GM20431 (cell line): ENCODE results near the gene PCDHGA10.
"Not testable (repeated sequence)": the region's sequence is repeated elsewhere in the genome, so short reads cannot be mapped to it uniquely, and the experiment has no call there.

Experiments
- in situ Hi-C: fragments of 300-500 bp; cut with MseI, MboI; formaldehyde crosslinking; loops from one replicate; pipeline ENCODE4 v1.15.0; 2020; ENCODE audit warnings: low sequenced_read_pairs; ENCODE audit not compliant: unreplicated experiment

PCDHGA10 gene

DNA sequence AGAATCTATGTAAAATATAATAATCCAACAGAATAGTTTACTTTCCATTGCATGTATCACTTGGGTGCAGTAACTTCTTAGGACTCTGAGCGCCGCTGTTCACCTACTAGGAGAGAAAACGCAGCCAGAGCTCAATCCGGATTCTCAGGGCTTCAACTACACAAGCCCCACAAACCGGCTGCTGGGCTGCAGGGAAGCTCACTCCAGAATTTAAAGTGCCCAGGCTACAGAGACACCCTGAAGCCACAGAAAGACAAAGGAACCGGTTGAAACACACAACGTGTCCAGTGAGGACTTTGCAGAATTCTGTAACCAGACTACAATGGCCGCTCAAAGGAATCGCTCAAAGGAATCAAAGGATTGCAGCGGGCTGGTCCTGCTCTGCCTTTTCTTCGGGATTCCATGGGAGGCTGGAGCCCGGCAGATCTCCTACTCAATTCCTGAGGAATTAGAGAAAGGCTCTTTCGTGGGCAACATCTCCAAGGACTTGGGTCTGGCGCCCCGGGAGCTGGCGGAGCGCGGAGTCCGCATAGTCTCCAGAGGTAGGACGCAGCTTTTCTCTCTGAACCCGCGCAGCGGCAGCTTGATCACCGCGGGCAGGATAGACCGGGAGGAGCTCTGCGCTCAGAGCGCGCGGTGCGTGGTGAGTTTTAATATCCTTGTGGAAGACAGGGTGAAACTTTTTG, at the start of gene PCDHGA10:
PCDHGA10 (plus strand) TSS at position 134 of the 686 bp plus-strand sequence; CDS start at position 323, 189 bp downstream.
- in situ Hi-C loops, result loop anchor here (10.0 kb wide), 1 partner anchor 152 kb away; no protein-coding TSS in a partner anchor

- in situ Hi-C loops, result no loop called here
These were observed 48.7 kb upstream of the PCDHGA10 start, which contains the start of gene PCDHGA5 for GRCh38 chr5:141363952-141364660. Gene PCDHGA5, plus strand, starts transcription at chr5:141364162. Its CDS starts 169 bp downstream, at chr5:141364331.

GRCh38 chr5:141366016-141366896, 46.5 kb upstream of the PCDHGA10 start:
- in situ Hi-C loops, result no loop called here

DNA sequence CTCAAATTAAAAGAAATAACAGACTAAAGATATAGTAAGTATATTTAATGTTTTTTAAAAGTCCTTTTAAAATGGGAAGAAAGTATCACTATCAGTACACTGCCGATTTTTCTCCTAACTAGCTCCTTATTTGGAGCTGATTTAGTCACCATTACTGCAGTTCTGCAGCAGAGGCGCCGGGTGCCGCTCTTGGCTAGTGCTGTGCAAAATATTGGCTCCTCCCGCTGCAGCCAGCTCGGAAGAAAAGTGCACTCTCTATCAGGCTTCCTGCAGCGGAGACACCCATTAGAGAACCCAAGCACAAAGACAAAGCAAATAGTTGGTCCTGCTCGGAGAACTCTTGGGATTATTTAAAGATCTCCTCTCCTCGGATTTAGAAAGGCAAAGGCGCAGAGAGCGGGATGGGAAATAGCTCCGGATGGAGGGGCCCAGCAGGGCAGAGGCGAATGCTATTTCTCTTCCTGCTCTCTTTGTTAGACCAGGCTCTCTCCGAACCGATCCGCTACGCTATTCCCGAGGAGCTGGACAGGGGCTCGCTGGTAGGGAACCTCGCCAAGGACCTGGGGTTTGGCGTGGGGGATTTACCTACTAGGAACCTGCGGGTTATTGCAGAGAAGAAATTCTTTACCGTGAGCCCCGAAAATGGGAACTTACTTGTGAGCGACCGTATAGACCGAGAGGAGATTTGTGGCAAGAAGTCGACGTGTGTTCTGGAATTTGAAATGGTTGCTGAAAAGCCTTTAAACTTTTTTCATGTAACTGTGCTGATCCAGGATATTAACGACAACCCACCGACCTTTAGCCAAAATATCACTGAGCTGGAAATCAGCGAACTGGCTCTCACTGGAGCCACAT, 42.6 kb upstream of the PCDHGA10 start, which contains the start of gene PCDHGB3:
PCDHGB3 (plus strand) TSS at position 249 of the 855 bp plus-strand sequence; CDS start at position 402, 153 bp downstream.
- in situ Hi-C loops, result no loop called here

DNA sequence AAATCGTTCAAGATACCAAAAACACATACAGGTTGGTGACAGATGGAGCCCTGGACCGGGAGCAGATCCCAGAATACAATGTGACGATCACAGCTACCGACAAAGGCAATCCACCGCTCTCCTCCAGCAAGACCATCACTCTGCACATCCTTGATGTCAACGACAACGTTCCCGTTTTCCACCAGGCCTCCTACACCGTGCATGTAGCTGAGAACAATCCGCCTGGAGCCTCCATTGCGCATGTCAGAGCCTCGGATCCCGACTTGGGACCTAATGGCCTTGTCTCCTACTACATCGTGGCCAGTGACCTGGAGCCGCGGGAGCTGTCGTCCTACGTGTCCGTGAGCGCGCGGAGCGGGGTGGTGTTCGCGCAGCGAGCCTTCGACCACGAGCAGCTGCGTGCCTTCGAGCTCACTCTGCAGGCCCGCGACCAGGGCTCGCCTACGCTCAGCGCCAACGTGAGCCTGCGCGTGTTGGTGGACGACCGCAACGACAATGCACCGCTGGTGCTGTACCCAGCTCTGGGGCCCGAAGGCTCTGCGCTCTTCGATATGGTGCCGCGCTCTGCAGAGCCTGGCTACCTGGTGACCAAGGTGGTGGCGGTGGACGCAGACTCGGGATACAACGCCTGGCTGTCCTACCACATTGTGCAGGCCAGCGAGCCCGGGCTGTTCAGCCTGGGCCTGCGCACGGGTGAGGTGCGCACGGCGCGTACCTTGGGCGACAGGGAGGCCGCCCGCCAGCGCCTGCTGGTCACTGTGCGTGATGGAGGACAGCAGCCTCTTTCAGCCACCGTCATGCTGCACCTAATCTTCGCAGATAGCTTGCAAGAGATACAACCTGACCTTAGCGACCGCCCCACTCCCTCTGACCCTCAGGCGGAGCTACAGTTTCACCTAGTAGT, 41.0 kb upstream of the PCDHGA10 start:
- in situ Hi-C loops, result no loop called here

DNA sequence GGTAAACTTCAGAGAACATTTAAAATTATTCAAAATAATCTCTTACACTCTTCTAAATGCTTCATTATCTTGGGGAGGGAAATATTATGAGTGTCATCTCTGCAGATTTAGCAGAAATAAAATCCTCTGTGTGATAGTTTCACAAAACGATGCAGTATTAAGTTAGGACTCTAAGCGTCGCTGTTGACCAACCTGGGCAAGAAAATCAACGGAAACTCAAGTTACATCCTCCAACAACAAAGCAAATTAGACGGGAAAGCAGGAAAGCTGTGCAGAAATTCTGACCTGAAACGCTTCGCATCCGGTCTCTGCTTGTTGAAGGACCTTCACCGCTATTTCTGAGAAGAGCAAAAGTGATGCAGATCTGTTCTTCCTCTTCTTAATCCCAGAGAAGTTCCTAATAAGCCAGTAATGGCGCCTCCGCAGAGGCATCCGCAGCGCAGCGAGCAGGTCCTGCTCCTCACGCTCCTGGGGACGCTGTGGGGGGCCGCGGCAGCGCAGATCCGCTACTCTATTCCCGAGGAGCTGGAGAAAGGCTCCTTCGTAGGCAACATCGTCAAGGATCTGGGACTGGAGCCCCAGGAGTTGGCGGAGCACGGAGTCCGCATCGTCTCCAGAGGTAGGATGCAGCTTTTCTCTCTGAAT, 39.0 kb upstream of the PCDHGA10 start, which contains the start of gene PCDHGA6:
PCDHGA6 (plus strand) TSS at position 219 of the 645 bp plus-strand sequence; CDS start at position 412, 193 bp downstream.
- in situ Hi-C loops, result no loop called here

- in situ Hi-C loops, result no loop called here
These were observed 38.2 kb upstream of the PCDHGA10 start for GRCh38 chr5:141374627-141375026.

DNA sequence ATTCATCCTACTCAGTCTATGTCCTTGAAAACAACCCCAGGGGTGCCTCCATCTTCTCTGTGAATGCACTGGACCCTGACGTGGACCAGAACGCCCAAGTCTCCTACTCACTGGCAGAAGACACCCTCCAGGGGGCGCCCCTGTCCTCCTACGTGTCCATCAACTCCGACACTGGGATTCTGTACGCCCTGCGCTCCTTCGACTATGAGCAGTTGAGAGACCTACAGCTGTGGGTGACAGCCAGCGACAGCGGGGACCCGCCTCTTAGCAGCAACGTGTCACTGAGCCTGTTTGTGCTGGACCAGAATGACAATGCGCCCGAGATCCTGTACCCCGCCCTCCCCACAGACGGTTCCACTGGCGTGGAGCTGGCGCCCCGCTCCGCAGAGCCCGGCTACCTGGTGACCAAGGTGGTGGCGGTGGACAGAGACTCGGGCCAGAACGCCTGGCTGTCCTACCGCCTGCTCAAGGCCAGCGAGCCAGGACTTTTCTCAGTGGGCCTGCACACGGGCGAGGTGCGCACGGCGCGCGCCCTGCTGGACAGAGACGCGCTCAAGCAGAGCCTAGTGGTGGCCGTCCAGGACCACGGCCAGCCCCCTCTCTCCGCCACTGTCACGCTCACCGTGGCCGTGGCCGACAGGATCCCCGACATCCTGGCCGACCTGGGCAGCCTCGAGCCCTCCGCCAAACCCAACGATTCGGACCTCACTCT, 37.2 kb upstream of the PCDHGA10 start:
- in situ Hi-C loops, result not testable (repeated sequence)

- in situ Hi-C loops, result no loop called here
These were observed 30.1 kb upstream of the PCDHGA10 start, which contains the start of gene PCDHGA7 for GRCh38 chr5:141382469-141383294. Gene PCDHGA7, plus strand, starts transcription at chr5:141382742. Its CDS starts 158 bp downstream, at chr5:141382900.

DNA sequence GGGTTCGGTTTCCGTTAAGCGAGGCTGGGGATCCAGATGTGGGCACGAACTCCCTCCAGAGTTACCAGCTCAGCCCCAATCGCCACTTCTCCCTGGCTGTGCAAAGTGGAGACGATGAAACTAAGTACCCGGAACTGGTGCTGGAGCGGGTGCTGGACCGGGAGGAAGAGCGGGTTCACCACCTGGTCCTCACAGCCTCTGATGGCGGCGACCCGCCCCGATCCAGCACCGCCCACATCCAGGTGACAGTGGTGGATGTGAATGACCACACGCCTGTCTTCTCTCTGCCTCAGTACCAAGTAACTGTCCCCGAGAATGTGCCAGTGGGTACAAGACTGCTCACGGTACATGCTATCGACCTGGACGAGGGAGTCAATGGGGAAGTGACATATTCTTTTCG, 29.4 kb upstream of the PCDHGA10 start:
- in situ Hi-C loops, result no loop called here

DNA sequence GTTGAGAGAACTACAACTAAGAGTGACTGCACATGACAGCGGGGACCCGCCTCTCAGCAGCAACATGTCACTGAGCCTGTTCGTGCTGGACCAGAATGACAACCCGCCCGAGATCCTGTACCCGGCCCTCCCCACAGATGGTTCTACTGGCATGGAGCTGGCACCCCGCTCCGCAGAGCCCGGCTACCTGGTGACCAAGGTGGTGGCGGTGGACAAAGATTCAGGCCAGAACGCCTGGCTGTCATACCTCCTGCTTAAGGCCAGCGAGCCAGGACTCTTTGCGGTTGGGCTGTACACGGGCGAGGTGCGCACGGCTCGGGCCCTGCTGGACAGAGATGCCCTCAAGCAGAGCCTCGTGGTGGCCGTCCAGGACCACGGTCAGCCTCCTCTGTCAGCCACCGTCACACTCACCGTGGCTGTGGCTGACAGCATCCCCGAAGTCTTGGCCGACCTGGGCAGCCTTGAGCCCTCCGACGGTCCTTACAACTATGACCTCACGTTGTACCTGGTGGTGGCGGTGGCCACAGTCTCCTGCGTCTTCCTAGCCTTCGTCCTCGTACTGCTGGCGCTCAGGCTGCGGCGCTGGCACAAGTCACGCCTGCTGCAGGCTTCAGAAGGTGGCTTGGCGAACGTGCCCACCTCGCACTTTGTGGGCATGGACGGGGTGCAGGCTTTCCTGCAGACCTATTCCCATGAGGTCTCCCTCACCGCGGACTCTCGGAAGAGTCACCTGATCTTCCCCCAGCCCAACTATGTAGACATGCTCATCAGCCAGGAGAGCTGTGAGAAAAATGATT, 28.1 kb upstream of the PCDHGA10 start:
- in situ Hi-C loops, result no loop called here

GRCh38 chr5:141387557-141388311, 25.1 kb upstream of the PCDHGA10 start, which contains the start of gene PCDHGB4:
Gene PCDHGB4, plus strand, starts transcription at chr5:141387698. Its CDS starts 187 bp downstream, at chr5:141387885.
- in situ Hi-C loops, result not testable (repeated sequence)

GRCh38 chr5:141388661-141389060, 24.1 kb upstream of the PCDHGA10 start:
- in situ Hi-C loops, result no loop called here

DNA sequence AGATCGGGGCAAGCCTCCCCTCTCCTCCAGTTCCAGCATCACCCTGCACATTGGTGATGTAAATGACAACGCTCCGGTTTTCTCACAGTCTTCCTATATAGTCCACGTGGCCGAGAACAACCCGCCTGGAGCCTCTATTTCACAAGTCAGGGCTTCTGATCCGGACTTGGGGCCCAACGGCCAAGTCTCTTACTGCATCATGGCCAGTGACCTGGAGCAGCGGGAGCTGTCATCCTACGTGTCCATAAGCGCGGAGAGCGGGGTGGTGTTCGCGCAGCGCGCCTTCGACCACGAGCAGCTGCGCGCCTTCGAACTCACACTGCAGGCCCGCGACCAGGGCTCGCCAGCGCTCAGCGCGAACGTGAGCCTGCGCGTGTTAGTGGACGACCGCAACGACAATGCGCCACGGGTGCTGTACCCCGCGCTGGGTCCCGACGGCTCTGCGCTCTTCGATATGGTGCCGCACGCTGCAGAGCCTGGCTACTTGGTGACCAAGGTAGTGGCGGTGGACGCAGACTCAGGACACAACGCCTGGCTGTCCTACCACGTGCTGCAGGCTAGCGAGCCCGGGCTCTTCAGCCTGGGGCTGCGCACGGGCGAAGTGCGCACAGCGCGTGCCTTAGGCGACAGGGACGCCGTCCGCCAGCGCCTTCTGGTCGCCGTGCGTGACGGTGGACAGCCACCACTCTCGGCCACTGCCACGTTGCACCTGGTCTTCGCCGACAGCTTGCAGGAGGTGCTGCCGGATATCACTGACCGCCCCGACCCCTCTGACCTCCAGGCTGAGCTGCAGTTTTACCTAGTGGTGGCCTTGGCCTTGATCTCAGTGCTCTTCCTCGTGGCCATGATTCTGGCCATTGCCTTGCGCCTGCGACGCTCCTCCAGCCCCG, 23.4 kb upstream of the PCDHGA10 start:
- in situ Hi-C loops, result no loop called here
